Choroid plexus epithelial cell (primary cell): ENCODE data around the gene IL36B.

ENCODE experiments used
- DNase-seq: peaks from one replicate; pipeline ENCODE4 v3.0.0-alpha.2; 2010; ENCODE audit warnings: low read depth
- H3K4me3 ChIP-seq: 2 replicates; pipeline ENCODE4 v1.5.1; 2011; ENCODE audit warnings: low read depth, mild to moderate bottlenecking, control low read depth, low read length, moderate library complexity
- CTCF ChIP-seq: conservative IDR thresholded peaks from 2 replicates; pipeline ENCODE4 v1.5.1; 2011; ENCODE audit warnings: low read depth, mild to moderate bottlenecking, control low read depth, inconsistent platforms, low read length, moderate library complexity

Gene IL36B

GRCh38 chr2:113075030-113075429, 22.4 kb upstream of the IL36B start:
- H3K4me3 ChIP-seq: no peak overlapping the region
- no peak for DNase-seq
- no peak for TF ChIP-seq CTCF

GRCh38 chr2:113073325-113073834, 20.7 kb upstream of the IL36B start:
- H3K4me3 ChIP-seq: no peak overlapping the region
- no peak for DNase-seq
- no peak for TF ChIP-seq CTCF

- DNase-seq: no peak
- no peak overlapping the region for H3K4me3 ChIP-seq
- TF ChIP-seq CTCF: no peak
These were observed 19.9 kb upstream of the IL36B start for GRCh38 chr2:113072584-113072983.

- no peak for DNase-seq
- H3K4me3 ChIP-seq: no peak overlapping the region
- TF ChIP-seq CTCF: no peak
These were observed 17.9 kb upstream of the IL36B start for GRCh38 chr2:113070606-113070975.

GRCh38 chr2:113069676-113070605, 17.3 kb upstream of the IL36B start:
- no peak for TF ChIP-seq CTCF
- no peak overlapping the region for H3K4me3 ChIP-seq
- DNase-seq: no peak

GRCh38 chr2:113068706-113069485, 16.2 kb upstream of the IL36B start:
- H3K4me3 ChIP-seq: no peak overlapping the region
- no peak for TF ChIP-seq CTCF
- DNase-seq: no peak
